OCI-LY7 (cell line): ENCODE results near the gene HAVCR2. TPM values are rescaled to one million over a fixed set of nuclear protein-coding genes. Genes with fewer than 3 reads are reported as not detected.

Experiments
- total RNA-seq, 2 experiments: library from RNA; depleted of rRNA in 1 of 2; stranded (reverse); fragments of >200 nt in 1 of 2; shearing (Covaris generic) in 1 of 2; gene quantifications; 2 replicates each; pipeline ENCODE4 v1.2.3, GENCODE V29; 2014 to 2022

The HAVCR2 gene
- total RNA-seq, 2 experiments from 2014 or later, result 4.2 to 4.4 TPM

Other genes with a start within 250 kb of the HAVCR2 start
- gene TIMD4, start 145.8 kb downstream of the HAVCR2 start, total RNA-seq (2014; rRNA removed; shearing (Covaris generic)), result 0.82 and 1.1 TPM in 2 replicates
- 0.50 and 1.3 TPM in 2 replicates for gene TIMD4, start 145.8 kb downstream of the HAVCR2 start, total RNA-seq (2022)
- 0.13 TPM in 1 of 2 replicates, not detected in the other for gene HAVCR1, start 49.9 kb downstream of the HAVCR2 start, total RNA-seq (2014; rRNA removed; shearing (Covaris generic))
- not detected in 2 replicates for gene HAVCR1, start 49.9 kb downstream of the HAVCR2 start, total RNA-seq (2022)
- gene MED7, start 33.8 kb upstream of the HAVCR2 start, total RNA-seq (2014; rRNA removed; shearing (Covaris generic)), result 19.0 and 23.3 TPM in 2 replicates
- 18.9 and 19.6 TPM in 2 replicates for gene MED7, start 33.8 kb upstream of the HAVCR2 start, total RNA-seq (2022)
- gene GARIN3, start 57.2 kb upstream of the HAVCR2 start, total RNA-seq (2014; rRNA removed; shearing (Covaris generic)), result not detected in 2 replicates
- gene GARIN3, start 57.2 kb upstream of the HAVCR2 start, total RNA-seq (2022), result not detected in 2 replicates
- 0.05 TPM in 1 of 2 replicates, not detected in the other for gene ITK, start 71.8 kb upstream of the HAVCR2 start, total RNA-seq (2014; rRNA removed; shearing (Covaris generic))
- not detected in 2 replicates for gene ITK, start 71.8 kb upstream of the HAVCR2 start, total RNA-seq (2022)
- 221 and 258 TPM in 2 replicates for gene CYFIP2, start 157.1 kb upstream of the HAVCR2 start, total RNA-seq (2014; rRNA removed; shearing (Covaris generic))
- gene CYFIP2, start 157.1 kb upstream of the HAVCR2 start, total RNA-seq (2022), result 419 and 461 TPM in 2 replicates